ENCODE measurements around the gene MT1F. TPM values are rescaled to one million over a fixed set of nuclear protein-coding genes. Genes with fewer than 3 reads are reported as not detected.

MT1F gene
- total and polyA plus RNA-seq, 2 of the 4 experiments (the other 2 are of a cell fraction), result 0.56 TPM; not detected in 1

GRCh38 chr16:56608043-56608875 lies 49.5 kb upstream of the MT1F start, which contains the start of gene MT2A:
Gene MT2A (plus strand): TSS chr16:56608584. CDS start chr16:56608656, 72 bp downstream.
- H4K91ac ChIP-seq (ENCODE audit: insufficient read depth, low read depth, low read length), result peak within 1 kb of the TSS; percentile 98
- CTCF ChIA-PET, result interaction anchor here (0.7 kb wide), 1 partner anchor 94 kb away, joined by 5 read pairs; no protein-coding TSS in a partner anchor
- no peak for TF ChIP-seq CEBPB (IDR thresholded peaks at IDR 0.05; ENCODE audit: low read depth, low read length)
- TF ChIP-seq, protein P1, sequence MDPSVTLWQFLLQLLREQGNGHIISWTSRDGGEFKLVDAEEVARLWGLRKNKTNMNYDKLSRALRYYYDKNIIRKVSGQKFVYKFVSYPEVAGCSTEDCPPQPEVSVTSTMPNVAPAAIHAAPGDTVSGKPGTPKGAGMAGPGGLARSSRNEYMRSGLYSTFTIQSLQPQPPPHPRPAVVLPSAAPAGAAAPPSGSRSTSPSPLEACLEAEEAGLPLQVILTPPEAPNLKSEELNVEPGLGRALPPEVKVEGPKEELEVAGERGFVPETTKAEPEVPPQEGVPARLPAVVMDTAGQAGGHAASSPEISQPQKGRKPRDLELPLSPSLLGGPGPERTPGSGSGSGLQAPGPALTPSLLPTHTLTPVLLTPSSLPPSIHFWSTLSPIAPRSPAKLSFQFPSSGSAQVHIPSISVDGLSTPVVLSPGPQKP (IDR thresholded peaks at IDR 0.05; ENCODE audit: borderline replicate concordance, low read depth, low read length), result no peak
- TF ChIP-seq MAZ (IDR thresholded peaks at IDR 0.05; ENCODE audit: borderline replicate concordance, low read depth, low read length), result no peak; the same call in 1 of the 2 replicates
- peak; percentile 76 for TF ChIP-seq RFX5 (IDR thresholded peaks at IDR 0.05; ENCODE audit: low read depth, low read length)
- peak; percentile 96 for TF ChIP-seq POLR2A (IDR thresholded peaks at IDR 0.05; ENCODE audit: low read depth, low read length)
- TF ChIP-seq RCOR1 (IDR thresholded peaks at IDR 0.05; ENCODE audit: insufficient replicate concordance, low read length), result peak; percentile 7
- TF ChIP-seq MXI1 (IDR thresholded peaks at IDR 0.05; ENCODE audit: borderline replicate concordance, low read depth, low read length), result peak; percentile 94
- TF ChIP-seq, protein P2, sequence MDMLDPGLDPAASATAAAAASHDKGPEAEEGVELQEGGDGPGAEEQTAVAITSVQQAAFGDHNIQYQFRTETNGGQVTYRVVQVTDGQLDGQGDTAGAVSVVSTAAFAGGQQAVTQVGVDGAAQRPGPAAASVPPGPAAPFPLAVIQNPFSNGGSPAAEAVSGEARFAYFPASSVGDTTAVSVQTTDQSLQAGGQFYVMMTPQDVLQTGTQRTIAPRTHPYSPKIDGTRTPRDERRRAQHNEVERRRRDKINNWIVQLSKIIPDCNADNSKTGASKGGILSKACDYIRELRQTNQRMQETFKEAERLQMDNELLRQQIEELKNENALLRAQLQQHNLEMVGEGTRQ (IDR thresholded peaks at IDR 0.05; ENCODE audit: low read depth, low read length), result no peak; the same call in 1 of the 2 replicates
- peak; percentile 72; the same call in 1 of the 2 replicates for TF ChIP-seq FOS (IDR thresholded peaks at IDR 0.05; ENCODE audit: low read depth, low read length)
- no peak; the same call in 1 of the 2 replicates for TF ChIP-seq NFE2L2 (IDR thresholded peaks at IDR 0.05; ENCODE audit: low read depth, low read length)
- no peak for TF ChIP-seq CHD1 (IDR thresholded peaks at IDR 0.05; ENCODE audit: low read depth, low read length)
- TF ChIP-seq CTCF (conservative IDR thresholded peaks at IDR 0.05; ENCODE audit: low read depth, low read length), result no peak
- no peak; the same call in 1 of the 2 replicates for TF ChIP-seq SMC3 (IDR thresholded peaks at IDR 0.05; ENCODE audit: low read depth, low read length)

More at GRCh38 chr16:56608043-56608875, 49.5 kb upstream of the MT1F start, which contains the start of gene MT2A:
- H3K9me3 ChIP-seq (ENCODE audit: control insufficient read depth, insufficient read depth, low read length), result no peaks in the 10 kb centered on the region
- H3K14ac ChIP-seq (replicated peaks; ENCODE audit: low read depth, low read length), result peak within 1 kb of the TSS; percentile 99
- H3K4me1 ChIP-seq (ENCODE audit: control insufficient read depth, insufficient read depth, low read length), result peaks cover 30% of the 10 kb centered on the region
- peak within 1 kb of the TSS; percentile 98 for H2BK5ac ChIP-seq (ENCODE audit: low read depth, low read length, poor library complexity, severe bottlenecking)
- peak within 1 kb of the TSS; percentile 83 for H3K9ac ChIP-seq (ENCODE audit: low read depth, low read length)
- peak within 1 kb of the TSS; percentile 99 for H3K4ac ChIP-seq (ENCODE audit: low read depth, low read length)
- H3K56ac ChIP-seq (ENCODE audit: extremely low read depth, insufficient read depth, low read length), result peak within 1 kb of the TSS; percentile 92
- H3K18ac ChIP-seq (ENCODE audit: low read depth, low read length), result peak within 1 kb of the TSS; percentile 40
- DNase-seq, result peak; percentile 97
- dilution Hi-C loops (cut with HindIII; ENCODE audit: low sequenced_read_pairs, unreplicated experiment), result no loop called here
- peak within 1 kb of the TSS; percentile 97 for H4K5ac ChIP-seq (ENCODE audit: low read depth, low read length)
- peak within 1 kb of the TSS; percentile 95 for H2AK9ac ChIP-seq (replicated peaks; ENCODE audit: low read depth, low read length, poor library complexity)
- H2BK120ac ChIP-seq (ENCODE audit: low read depth, low read length), result peak within 1 kb of the TSS; percentile 97
- BruUV-seq (replicated peaks), result no TSS peak
- H2BK20ac ChIP-seq (ENCODE audit: low read depth, low read length), result peak within 1 kb of the TSS; percentile 96
- no peaks in the 10 kb centered on the region for H3K36me3 ChIP-seq (ENCODE audit: control insufficient read depth, insufficient read depth, low read length)
- peak within 1 kb of the TSS; percentile 78 for H3K4me2 ChIP-seq (ENCODE audit: low read depth, low read length)
- intact Hi-C loops (cut with micrococcal nuclease), result loop anchor here (2.0 to 10.0 kb wide), 4 partner anchors 19 to 253 kb away; partner anchors contain the start of gene MT1X
- H3K9me1 ChIP-seq (ENCODE audit: insufficient read depth, low read length), result peaks cover 22% of the 10 kb centered on the region
- H2AFZ ChIP-seq (replicated peaks; ENCODE audit: low read length, poor library complexity), result peak within 1 kb of the TSS; percentile 87
- peak within 1 kb of the TSS; percentile 99 for H3K27ac ChIP-seq (ENCODE audit: insufficient read depth, low read length)
- peak within 1 kb of the TSS; percentile 72 for H3K4me3 ChIP-seq (ENCODE audit: insufficient read depth, low read depth, low read length)
- ATAC-seq (ENCODE audit: low read depth), result peak; percentile 59
- POLR2A ChIA-PET (ENCODE audit: unreplicated experiment), result interaction anchor here (0.5 to 2.5 kb wide), 2 partner anchors 18 to 116 kb away, joined by 4 to 37 read pairs; partner anchors contain the start of gene MT1E
- H2BK15ac ChIP-seq (ENCODE audit: low read depth, low read length), result peak within 1 kb of the TSS; percentile 97
- in situ Hi-C loops (cut with MboI; ENCODE audit: low sequenced_read_pairs), result no loop called here
- WGBS, 2 experiments (ENCODE audit: extremely low coverage in 2 of 2, insufficient read length in 1 of 2), result 1% methylated on average over 17 of the region's 62 CpGs; no CpG with 5 or more reads in 1 of the 2 experiments
- peak within 1 kb of the TSS; percentile 96 to 98 for H4K8ac ChIP-seq (ENCODE audit: low read depth in 2 of 2, low read length in 2 of 2)
- H2AK5ac ChIP-seq (ENCODE audit: low read depth, low read length), result peak within 1 kb of the TSS; percentile 97
- no peaks in the 10 kb centered on the region for H3K27me3 ChIP-seq (ENCODE audit: control insufficient read depth, insufficient read depth, low read length)
- peaks cover under 1 to 44% of the 10 kb centered on the region in 2 experiments; a peak in 3 of 4 replicates for H3K79me1 ChIP-seq (ENCODE audit: low read depth in 1 of 2, low read length in 2 of 2)
- H3K23ac ChIP-seq (ENCODE audit: low read depth, low read length), result peak within 1 kb of the TSS; percentile 99
- peaks cover 11% of the 10 kb centered on the region for H4K20me1 ChIP-seq (ENCODE audit: insufficient read depth, low read length)
